ENCODE measurements around the gene ZCCHC17. TPM values are rescaled to one million over a fixed set of nuclear protein-coding genes. Genes with fewer than 3 reads are reported as not detected.
A peak's percentile ranks its signal among the peaks of the same experiment; 100 is the strongest.

The ZCCHC17 gene
- total and polyA plus RNA-seq, 7 donors = 9.6 to 48.8 (median 16.4) TPM

- intact Hi-C loops (cut with DNase I) = no loop called here
- no peak for TF ChIP-seq CTCF (IDR thresholded peaks at IDR 0.05)
- 23 to 51% (median 32%) methylated on average over 3 of the region's 3 CpGs for WGBS, 3 donors
- peaks cover 52% of the 10 kb centered on the region for H3K4me1 ChIP-seq
- ATAC-seq (peak; percentile 1 to 6 (median 2)), DNase-seq (peak in 1 of 2 donors; percentile 67)
- no peaks in the 10 kb centered on the region for H3K27me3 ChIP-seq (ENCODE audit: insufficient read depth in 3 of 3, low read length in 2 of 3)
- no peaks in the 10 kb centered on the region for H3K9me3 ChIP-seq
- H3K27ac ChIP-seq = peak overlapping the region; percentile 96
- peak overlapping the region; percentile 70 for H3K4me3 ChIP-seq
- peaks cover 0 to 50% of the 10 kb centered on the region in 2 donors for H3K36me3 ChIP-seq (ENCODE audit: insufficient read depth in 1 of 2, low read depth in 1 of 2)
These were observed 71.8 kb downstream of the ZCCHC17 start for GRCh38 chr1:31368611-31369107.

GRCh38 chr1:31370021-31370420, 73.2 kb downstream of the ZCCHC17 start:
- H3K4me1 ChIP-seq = peaks cover 57% of the 10 kb centered on the region
- DNase-seq (no peak), ATAC-seq (no peak)
- H3K36me3 ChIP-seq (ENCODE audit: insufficient read depth in 1 of 2, low read depth in 1 of 2) = peaks cover 0 to 36% of the 10 kb centered on the region in 2 donors
- intact Hi-C loops (cut with DNase I) = no loop called here
- no peak for TF ChIP-seq CTCF (IDR thresholded peaks at IDR 0.05)
- WGBS, 3 donors = 31 to 66% (median 62%) methylated on average over 2 of the region's 2 CpGs
- no peaks in the 10 kb centered on the region for H3K9me3 ChIP-seq
- peak overlapping the region; percentile 96 for H3K27ac ChIP-seq
- H3K4me3 ChIP-seq = peak overlapping the region; percentile 70
- H3K27me3 ChIP-seq (ENCODE audit: insufficient read depth in 3 of 3, low read length in 2 of 3) = no peaks in the 10 kb centered on the region

- DNase-seq = no peak
- Histone ChIP-seq H3K9me3 (no peaks in the 10 kb centered on the region), H3K4me3 (peak overlapping the region; percentile 70), H3K27ac (peak overlapping the region; percentile 96), H3K4me1 (peaks cover 56% of the 10 kb centered on the region), H3K27me3 (ENCODE audit: insufficient read depth in 3 of 3, low read length in 2 of 3) (no peaks in the 10 kb centered on the region), H3K36me3 (ENCODE audit: insufficient read depth in 1 of 2, low read depth in 1 of 2) (peaks cover 0 to 31% of the 10 kb centered on the region in 2 donors)
- 56 to 70% (median 68%) methylated on average over 4 of the region's 4 CpGs for WGBS, 3 donors
- intact Hi-C loops (cut with DNase I) = no loop called here
- TF ChIP-seq CTCF (IDR thresholded peaks at IDR 0.05) = no peak
- ATAC-seq = no peak
These were observed 73.7 kb downstream of the ZCCHC17 start for GRCh38 chr1:31370565-31370964.

GRCh38 chr1:31371121-31371959, 74.5 kb downstream of the ZCCHC17 start:
- Histone ChIP-seq H3K27me3 (ENCODE audit: insufficient read depth in 3 of 3, low read length in 2 of 3) (no peaks in the 10 kb centered on the region), H3K4me1 (peaks cover 49% of the 10 kb centered on the region), H3K9me3 (no peaks in the 10 kb centered on the region), H3K36me3 (ENCODE audit: insufficient read depth in 1 of 2, low read depth in 1 of 2) (peaks cover 0 to 25% of the 10 kb centered on the region in 2 donors), H3K4me3 (peak overlapping the region; percentile 70), H3K27ac (peak overlapping the region; percentile 96)
- no peak for DNase-seq
- intact Hi-C loops (cut with DNase I) = no loop called here
- 29 to 42% (median 36%) methylated on average over 10 of the region's 10 CpGs for WGBS, 3 donors
- peak in 3 of 4 donors; percentile 9 to 21 (median 15) for ATAC-seq
- no peak for TF ChIP-seq CTCF (IDR thresholded peaks at IDR 0.05)

Measured in psoas muscle (tissue), 8 donors.